Lower leg skin (tissue), 4 donors: ENCODE data around the gene SRCIN1. TPM values are rescaled to one million over a fixed set of nuclear protein-coding genes. Genes with fewer than 3 reads are reported as not detected.
"Not testable (repeated sequence)": the region's sequence is repeated elsewhere in the genome, so short reads cannot be mapped to it uniquely, and the experiment has no call there.

Experiments
- DNase-seq, 2 donors: peaks; one replicate each; pipeline ENCODE4 v3.0.0-alpha.2; 2019; ENCODE audit warnings: low spot score in 2 of 2
- H3K4me3 ChIP-seq: fragments of 200-600 bp; sonication (generic); 2 replicates; pipeline ENCODE4 v1.5.1; 2017; ENCODE audit warnings: mild to moderate bottlenecking, low read depth; ENCODE audit not compliant: poor library complexity, severe bottlenecking
- CTCF ChIP-seq, 3 donors: fragments of 450-650 bp; IDR thresholded peaks; one replicate each; pipeline ENCODE4 v1.5.1; 2016; ENCODE audit warnings: antibody characterized with exemption in 3 of 3, mild to moderate bottlenecking in 3 of 3, moderate library complexity in 2 of 3
- POLR2A ChIP-seq, 2 donors: fragments of 450-650 bp; IDR thresholded peaks; one replicate each; pipeline ENCODE4 v1.6.1; 2016 to 2017; ENCODE audit warnings: antibody characterized with exemption in 2 of 2, mild to moderate bottlenecking in 1 of 2, moderate library complexity in 1 of 2
- WGBS, 2 donors: methylation state at CpG; one replicate each; pipeline ENCODE4 v1.1.5; 2018; 5-methylcytosine and 5-hydroxymethylcytosine counted together
- intact Hi-C: fragments of 100-400 bp; cut with DNase I; formaldehyde crosslinking; loops from one replicate; pipeline ENCODE4 v1.15.0; 2023; ENCODE audit warnings: low total_unique reads
- total RNA-seq, 4 donors: library from RNA; depleted of rRNA; stranded (reverse); fragments of >200 nt; gene quantifications; one replicate each; pipeline ENCODE4 v1.1.0, GENCODE V29; 2016

The SRCIN1 gene
- total RNA-seq, 4 donors from 2014 or later: 12.0 to 20.2 (median 15.6) TPM

GRCh38 chr17:38625482-38625881 lies 19.7 kb upstream of the SRCIN1 start:
- no peak for DNase-seq
- H3K4me3 ChIP-seq: no peak overlapping the region
- intact Hi-C loops: no loop called here
- no peak for TF ChIP-seq POLR2A (IDR thresholded peaks at IDR 0.05)

GRCh38 chr17:38624782-38625355 lies 19.1 kb upstream of the SRCIN1 start:
- intact Hi-C loops, H3K4me3 ChIP-seq: not testable (repeated sequence)
- whole genome bisulfite sequencing, 2 donors: 77 to 78% methylated on average over 14 of the region's 14 CpGs
- peak in 1 of 2 donors; percentile 32 for DNase-seq

GRCh38 chr17:38621538-38621937 lies 15.8 kb upstream of the SRCIN1 start:
- DNase-seq: no peak
- no peak overlapping the region for H3K4me3 ChIP-seq
- intact Hi-C loops: no loop called here
- TF ChIP-seq CTCF (IDR thresholded peaks at IDR 0.05) (no peak), POLR2A (IDR thresholded peaks at IDR 0.05) (no peak)
- 66 to 69% methylated on average over 2 of the region's 2 CpGs for WGBS, 2 donors

- WGBS, 2 donors: 80 to 82% methylated on average over 12 of the region's 12 CpGs
- peak in 1 of 2 donors; percentile 31 for DNase-seq
- peak in 1 of 3 donors; percentile 73 for TF ChIP-seq CTCF (IDR thresholded peaks at IDR 0.05)
- no peak for TF ChIP-seq POLR2A (IDR thresholded peaks at IDR 0.05)
These were observed 15.0 kb upstream of the SRCIN1 start for GRCh38 chr17:38620551-38621277.

GRCh38 chr17:38619937-38620550 lies 14.3 kb upstream of the SRCIN1 start:
- DNase-seq: peak in 1 of 2 donors; percentile 40
- TF ChIP-seq POLR2A (IDR thresholded peaks at IDR 0.05): no peak
- TF ChIP-seq CTCF (IDR thresholded peaks at IDR 0.05): no peak
- intact Hi-C loops: no loop called here
- no peak overlapping the region for H3K4me3 ChIP-seq
- WGBS, 2 donors: 68 to 75% methylated on average over 9 of the region's 9 CpGs

More at GRCh38 chr17:38620551-38621277, 15.0 kb upstream of the SRCIN1 start:
- no peak overlapping the region for H3K4me3 ChIP-seq
- intact Hi-C loops: no loop called here

- no peak for DNase-seq
- TF ChIP-seq CTCF (IDR thresholded peaks at IDR 0.05) (no peak), POLR2A (IDR thresholded peaks at IDR 0.05) (no peak)
- 88 to 98% methylated on average over 2 of the region's 2 CpGs for WGBS, 2 donors
- intact Hi-C loops: no loop called here
- H3K4me3 ChIP-seq: no peak overlapping the region
These were observed 13.7 kb upstream of the SRCIN1 start for GRCh38 chr17:38619451-38619795.
